ENCODE measurements around the gene CPSF4L.

- no peak for TF ChIP-seq EZH2 (optimal IDR thresholded peaks at IDR 0.05; ENCODE audit: low read depth, low read length)
- TF ChIP-seq CTCF (IDR thresholded peaks at IDR 0.05; ENCODE audit: low read length) = no peak
- no peak for TF ChIP-seq EZH2phosphoT487 (IDR thresholded peaks at IDR 0.05; ENCODE audit: low read length)
Measured at GRCh38 chr17:73302189-73302588, 40.5 kb upstream of the CPSF4L start.

All from MM.1S (cell line).